GM12878 (cell line): Measurements from ENCODE around the gene SLC39A2. TPM values are rescaled to one million over a fixed set of nuclear protein-coding genes. Genes with fewer than 3 reads are reported as not detected.
A peak's percentile ranks its signal among the peaks of the same experiment; 100 is the strongest.

Experiments
- ATAC-seq: fragments of 200-7000 bp; cut with Tn5 transposase; 3 replicates; pipeline ENCODE4 v1.9.1; 2020; ENCODE audit warnings: mild to moderate bottlenecking, moderate library complexity
- BruUV-seq: library from RNA; stranded (reverse); fragments of 400-500 nt; replicated peaks from 2 replicates; lab custom pipeline; 2021; lab: Mats Ljungman, UMichigan
- CTCF ChIA-PET: fragments of 300-600 bp; sonication (Branson Sonifier 250); formaldehyde crosslinking; extraction: SDS; loops from one replicate; lab custom pipeline; 2021; ENCODE audit warnings: inconsistent platforms; lab: Yijun Ruan, JAX
- POLR2A ChIA-PET: fragments of 350-600 bp; formaldehyde crosslinking; extraction: SDS; loops from one replicate; lab custom pipeline; 2021; ENCODE audit warnings: inconsistent platforms; lab: Charles Lee
- RAD21 ChIA-PET: fragments of 300-600 bp; sonication (Branson Sonifier 250); formaldehyde crosslinking; loops from one replicate; lab custom pipeline; 2023; ENCODE audit warnings: antibody characterized with exemption; ENCODE audit not compliant: unreplicated experiment; lab: Charles Lee
- SMC1A ChIA-PET: fragments of 300-600 bp; sonication (Branson Sonifier 250); formaldehyde crosslinking; loops from one replicate; lab custom pipeline; 2023; ENCODE audit not compliant: unreplicated experiment, uncharacterized antibody; lab: Charles Lee
- DNase-seq: peaks from one replicate; pipeline ENCODE4 v3.0.0-alpha.2; 2011; ENCODE audit warnings: low read depth, low spot score
- FAIRE-seq: peaks from 3 replicates; lab custom pipeline; 2011; peaks lifted over from hg19 to GRCh38; lab: Jason Lieb, UNC
- H2AFZ ChIP-seq: 2 replicates; pipeline ENCODE4 v1.6.0; 2011; ENCODE audit warnings: low read depth, low read length, control low read depth; ENCODE audit not compliant: control insufficient read depth
- H3K27ac ChIP-seq: 2 replicates; pipeline ENCODE4 v1.5.1; 2011; ENCODE audit warnings: control low read depth; ENCODE audit not compliant: control insufficient read depth, insufficient read depth
- H3K27me3 ChIP-seq, 2 experiments: replicated peaks in 1 of 2; 2 replicates each; pipeline versions ENCODE4 v1.6.0 to v1.6.1; 2011; ENCODE audit warnings: low read length in 1 of 2; ENCODE audit not compliant: control insufficient read depth in 2 of 2, insufficient read depth in 2 of 2
- H3K36me3 ChIP-seq, 2 experiments: 2 replicates each; pipeline ENCODE4 v1.5.1; 2011; ENCODE audit warnings: low read length in 1 of 2; ENCODE audit not compliant: control insufficient read depth in 2 of 2, insufficient read depth in 2 of 2
- H3K4me1 ChIP-seq: 2 replicates; pipeline ENCODE4 v1.6.1; 2011; ENCODE audit warnings: mild to moderate bottlenecking, low read length, moderate library complexity, mixed read lengths; ENCODE audit not compliant: control insufficient read depth, insufficient read depth
- H3K4me2 ChIP-seq: 2 replicates; pipeline ENCODE4 v1.6.0; 2011; ENCODE audit warnings: control low read depth; ENCODE audit not compliant: control insufficient read depth, insufficient read depth
- H3K4me3 ChIP-seq: fragments of 200-600 bp; sonication (generic); 2 replicates; pipeline ENCODE4 v1.5.1; 2016
- H3K79me2 ChIP-seq: 2 replicates; pipeline ENCODE4 v1.6.0; 2011; ENCODE audit warnings: low read length; ENCODE audit not compliant: control insufficient read depth, insufficient read depth
- H3K9ac ChIP-seq: 2 replicates; pipeline ENCODE4 v1.8.0; 2011; ENCODE audit warnings: low read length, control low read depth, mixed read lengths; ENCODE audit not compliant: control insufficient read depth, insufficient read depth
- H3K9me3 ChIP-seq: replicated peaks from 3 replicates; pipeline ENCODE4 v1.5.1; 2011; ENCODE audit warnings: mild to moderate bottlenecking, low read length; ENCODE audit not compliant: control insufficient read depth, insufficient read depth
- H4K20me1 ChIP-seq: 2 replicates; pipeline ENCODE4 v1.6.0; 2011; ENCODE audit not compliant: control insufficient read depth, insufficient read depth
- RAD21 ChIP-seq: IDR thresholded peaks from 2 replicates; pipeline ENCODE4 v1.6.1; 2011; ENCODE audit warnings: mild to moderate bottlenecking, low read depth, low read length, moderate library complexity; ENCODE audit not compliant: insufficient read depth
- SMC3 ChIP-seq: IDR thresholded peaks from 2 replicates; pipeline ENCODE4 v1.6.1; 2011; ENCODE audit warnings: low read length, improper control_type of control experiment, borderline replicate concordance
- YBX1 ChIP-seq: fragments of 450-650 bp; IDR thresholded peaks from 2 replicates; pipeline ENCODE4 v1.6.1; 2016; ENCODE audit warnings: antibody characterized with exemption
- WGBS: methylation state at CpG from one replicate; pipeline ENCODE4 v1.1.6; 2016; ENCODE audit warnings: low lambda C conversion rate; ENCODE audit not compliant: insufficient replicate concordance, insufficient coverage; ENCODE audit errors: missing lambda C conversion rate; 5-methylcytosine and 5-hydroxymethylcytosine counted together
- in situ Hi-C: fragments of 300-500 bp; cut with MboI; formaldehyde crosslinking; loops from 9 replicates; pipeline ENCODE4 v1.14.3; 2018; ENCODE audit warnings: mixed read lengths
- intact Hi-C: fragments of 100-400 bp; cut with micrococcal nuclease; formaldehyde crosslinking; loops from one replicate; pipeline ENCODE4 v1.14.2; 2022; ENCODE audit not compliant: unreplicated experiment
- polyA plus RNA-seq, 11 experiments: library from polyadenylated mRNA; depleted of rRNA in 4 of 11; unstranded in 6 of 11; stranded (reverse) in 5 of 11; fragments of >200 nt; fragmentation: Nextera tagmentation in 4 of 11; fragmentation: Illumina TruSeq in 1 of 11; extraction: Ambion mirVana in 4 of 11; extraction: Trizol in 1 of 11; gene quantifications; 1 replicate in 1 of 11; 2 replicates in 10 of 11; pipeline versions ENCODE4 v1.2.1 to v1.2.3, GENCODE V29; 2011 to 2016; ENCODE audit warnings: inconsistent platforms in 2 of 11, missing spikeins in 2 of 11, low read depth in 1 of 11
- total RNA-seq, 4 experiments: library from RNA; depleted of rRNA in 3 of 4; stranded (reverse); fragments of >200 nt in 3 of 4; fragmentation: Illumina TruSeq in 1 of 4; extraction: Trizol in 1 of 4; gene quantifications; 2 replicates each; pipeline versions ENCODE4 v1.2.1 to v1.2.3, GENCODE V29; 2013 to 2021
- TF ChIP-seq, protein P1 (sequence below), 3 experiments: IDR thresholded peaks in 2 of 3; conservative IDR thresholded peaks in 1 of 3; 2 replicates each; pipeline ENCODE4 v1.5.1; 2011; ENCODE audit warnings: low read depth in 3 of 3, low read length in 3 of 3, mild to moderate bottlenecking in 3 of 3, control low read depth in 2 of 3, moderate library complexity in 2 of 3, inconsistent platforms in 1 of 3, mixed read lengths in 1 of 3; ENCODE audit not compliant: control insufficient read depth in 2 of 3, insufficient read depth in 1 of 3; ENCODE audit errors: extremely low read depth in 1 of 3
- TF ChIP-seq, protein P2 (sequence below): fragments of 450-650 bp; IDR thresholded peaks from 2 replicates; pipeline ENCODE4 v1.6.1; 2014; ENCODE audit warnings: mild to moderate bottlenecking

The SLC39A2 gene
- total and polyA plus RNA-seq, 10 of the 15 experiments (the other 5 are each of a cell fraction or from before 2014, with no cell fraction given), result 0.06 to 0.14 (median 0.11) TPM; not detected in 6

DNA sequence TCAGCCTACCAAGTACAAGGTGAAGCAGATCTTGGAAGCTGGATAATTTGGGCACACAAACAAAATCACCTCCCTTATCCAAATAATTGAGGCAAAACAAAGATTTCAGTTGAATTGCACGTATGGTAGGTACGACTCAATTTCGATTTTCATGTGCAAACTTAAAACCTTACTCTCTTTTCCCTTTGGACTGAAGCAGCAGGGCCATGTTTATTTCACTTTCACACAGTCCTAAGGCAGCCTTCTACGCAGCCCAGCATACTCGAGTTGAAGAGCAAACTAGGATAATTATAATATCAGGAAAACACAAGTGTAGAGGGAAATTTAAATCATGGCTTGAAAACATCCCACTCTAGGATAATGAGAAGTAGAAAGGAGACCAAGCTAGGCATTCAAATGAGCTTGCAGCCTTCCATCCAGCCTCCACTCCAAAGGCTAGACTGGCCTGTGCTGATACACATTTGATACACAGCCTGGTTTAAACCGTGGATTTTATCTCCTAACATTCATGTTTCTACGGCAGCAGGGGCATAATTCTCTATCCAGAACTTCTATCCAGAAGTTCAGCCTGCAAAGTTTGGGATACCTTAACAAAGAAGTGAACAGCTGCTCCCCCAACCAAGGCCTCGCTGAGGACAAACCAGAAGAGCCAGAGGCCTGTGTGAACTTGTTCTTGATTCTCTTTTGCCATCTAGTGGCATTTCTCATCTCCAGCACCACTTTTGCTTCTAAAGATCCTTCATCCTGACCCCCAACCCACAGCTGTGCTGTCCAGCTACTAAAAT is 40.7 kb downstream of the SLC39A2 start:
- DNase-seq, result no peak
- in situ Hi-C loops, result no loop called here

More for the DNA sequence above, 40.7 kb downstream of the SLC39A2 start:
- no TSS peak for BruUV-seq
- no peak overlapping the region for H3K4me3 ChIP-seq
- no peak overlapping the region for H3K9ac ChIP-seq
- intact Hi-C loops, result loop anchor here (1.0 kb wide), 1 partner anchor 25 kb away; no protein-coding TSS in a partner anchor
- no peak overlapping the region; the same call in 1 of the 2 replicates for H2AFZ ChIP-seq
- TF ChIP-seq, protein P1, sequence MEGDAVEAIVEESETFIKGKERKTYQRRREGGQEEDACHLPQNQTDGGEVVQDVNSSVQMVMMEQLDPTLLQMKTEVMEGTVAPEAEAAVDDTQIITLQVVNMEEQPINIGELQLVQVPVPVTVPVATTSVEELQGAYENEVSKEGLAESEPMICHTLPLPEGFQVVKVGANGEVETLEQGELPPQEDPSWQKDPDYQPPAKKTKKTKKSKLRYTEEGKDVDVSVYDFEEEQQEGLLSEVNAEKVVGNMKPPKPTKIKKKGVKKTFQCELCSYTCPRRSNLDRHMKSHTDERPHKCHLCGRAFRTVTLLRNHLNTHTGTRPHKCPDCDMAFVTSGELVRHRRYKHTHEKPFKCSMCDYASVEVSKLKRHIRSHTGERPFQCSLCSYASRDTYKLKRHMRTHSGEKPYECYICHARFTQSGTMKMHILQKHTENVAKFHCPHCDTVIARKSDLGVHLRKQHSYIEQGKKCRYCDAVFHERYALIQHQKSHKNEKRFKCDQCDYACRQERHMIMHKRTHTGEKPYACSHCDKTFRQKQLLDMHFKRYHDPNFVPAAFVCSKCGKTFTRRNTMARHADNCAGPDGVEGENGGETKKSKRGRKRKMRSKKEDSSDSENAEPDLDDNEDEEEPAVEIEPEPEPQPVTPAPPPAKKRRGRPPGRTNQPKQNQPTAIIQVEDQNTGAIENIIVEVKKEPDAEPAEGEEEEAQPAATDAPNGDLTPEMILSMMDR (IDR thresholded peaks at IDR 0.05 in 2 of 3, conservative IDR thresholded peaks at IDR 0.05 in 1 of 3; ENCODE audit: control insufficient read depth in 2 of 3, extremely low read depth in 1 of 3, insufficient read depth in 1 of 3, low read depth in 3 of 3, low read length in 3 of 3), result peak; percentile 53 to 60 (median 60)
- TF ChIP-seq YBX1 (no peak), SMC3 (peak; percentile 60; the same call in 1 of the 2 replicates), RAD21 (peak; percentile 64)
- TF ChIP-seq, protein P2, sequence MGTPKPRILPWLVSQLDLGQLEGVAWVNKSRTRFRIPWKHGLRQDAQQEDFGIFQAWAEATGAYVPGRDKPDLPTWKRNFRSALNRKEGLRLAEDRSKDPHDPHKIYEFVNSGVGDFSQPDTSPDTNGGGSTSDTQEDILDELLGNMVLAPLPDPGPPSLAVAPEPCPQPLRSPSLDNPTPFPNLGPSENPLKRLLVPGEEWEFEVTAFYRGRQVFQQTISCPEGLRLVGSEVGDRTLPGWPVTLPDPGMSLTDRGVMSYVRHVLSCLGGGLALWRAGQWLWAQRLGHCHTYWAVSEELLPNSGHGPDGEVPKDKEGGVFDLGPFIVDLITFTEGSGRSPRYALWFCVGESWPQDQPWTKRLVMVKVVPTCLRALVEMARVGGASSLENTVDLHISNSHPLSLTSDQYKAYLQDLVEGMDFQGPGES, result no peak
- POLR2A ChIA-PET, result interaction anchor here (0.6 to 0.8 kb wide), 2 partner anchors 25 to 275 kb away, joined by 3 read pairs; no protein-coding TSS in a partner anchor
- no peaks in the 10 kb centered on the region for H3K9me3 ChIP-seq
- ATAC-seq (peak; percentile 87), FAIRE-seq (no peak)
- H4K20me1 ChIP-seq, result no peaks in the 10 kb centered on the region
- H3K79me2 ChIP-seq, result no peaks in the 10 kb centered on the region
- WGBS, result 18% methylated on average over 8 of the region's 8 CpGs
- RAD21 ChIA-PET, result interaction anchor here (1.0 to 3.5 kb wide), 5 partner anchors 25 to 65 kb away, joined by 3 to 24 read pairs (median 4); no protein-coding TSS in a partner anchor
- H3K27ac ChIP-seq, result no peak overlapping the region
- H3K4me2 ChIP-seq, result no peak overlapping the region
- H3K27me3 ChIP-seq, result peaks cover 0 to 7% of the 10 kb centered on the region in 2 experiments; a peak in 2 of 4 replicates
- peaks cover 8% of the 10 kb centered on the region for H3K4me1 ChIP-seq
- CTCF ChIA-PET, result interaction anchor here (0.6 to 4.3 kb wide), 12 partner anchors 8 to 69 kb away, joined by 3 to 57 read pairs (median 4); no protein-coding TSS in a partner anchor
- H3K36me3 ChIP-seq, result no peaks in the 10 kb centered on the region
- SMC1A ChIA-PET, result interaction anchor here (0.6 to 3.8 kb wide), 5 partner anchors 21 to 70 kb away, joined by 3 to 36 read pairs (median 4); no protein-coding TSS in a partner anchor
